Panc1 (cell line): ENCODE data around the gene VWF.

Experiments used
- POLR2AphosphoS5 ChIP-seq: IDR thresholded peaks from 2 replicates; pipeline ENCODE4 v1.6.1; 2012; ENCODE audit warnings: mild to moderate bottlenecking, low read depth, low read length, moderate library complexity
- SIN3A ChIP-seq: IDR thresholded peaks from 2 replicates; pipeline ENCODE4 v1.6.1; 2012; ENCODE audit warnings: low read depth, mild to moderate bottlenecking, low read length, moderate library complexity, borderline replicate concordance; ENCODE audit not compliant: insufficient read depth
- TF ChIP-seq, protein P1 (sequence below): fragments of 450-650 bp; IDR thresholded peaks from 2 replicates; pipeline ENCODE4 v1.5.1; 2017; ENCODE audit warnings: mild to moderate bottlenecking
- TF ChIP-seq, protein P2 (sequence below), 2 experiments: IDR thresholded peaks; 2 replicates each; pipeline ENCODE4 v1.6.1; 2011 to 2012; ENCODE audit warnings: low read depth in 2 of 2, control low read depth in 1 of 2, low read length in 1 of 2, mild to moderate bottlenecking in 1 of 2, moderate library complexity in 1 of 2; ENCODE audit not compliant: insufficient read depth in 1 of 2

DNA sequence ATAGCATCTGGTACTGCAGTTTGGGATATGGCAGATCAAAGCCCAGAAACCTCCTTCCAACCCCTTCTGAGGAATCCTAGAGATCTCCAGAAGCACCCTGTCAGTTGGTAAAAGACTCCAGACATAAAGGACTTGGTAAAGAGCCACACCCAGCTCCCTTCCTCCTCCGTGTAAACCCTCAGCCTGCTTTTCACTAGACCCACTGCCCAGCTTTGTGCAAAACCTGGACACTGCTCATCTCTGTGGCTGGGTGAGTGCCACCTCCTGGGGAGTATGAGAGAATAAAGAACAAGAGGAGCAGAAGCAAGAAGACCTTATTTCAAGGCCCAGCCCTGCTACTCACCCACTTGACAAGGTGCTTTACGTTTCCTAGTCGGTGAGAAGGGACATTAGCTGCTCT, 212.5 kb downstream of the VWF start:
- TF ChIP-seq, protein P1, sequence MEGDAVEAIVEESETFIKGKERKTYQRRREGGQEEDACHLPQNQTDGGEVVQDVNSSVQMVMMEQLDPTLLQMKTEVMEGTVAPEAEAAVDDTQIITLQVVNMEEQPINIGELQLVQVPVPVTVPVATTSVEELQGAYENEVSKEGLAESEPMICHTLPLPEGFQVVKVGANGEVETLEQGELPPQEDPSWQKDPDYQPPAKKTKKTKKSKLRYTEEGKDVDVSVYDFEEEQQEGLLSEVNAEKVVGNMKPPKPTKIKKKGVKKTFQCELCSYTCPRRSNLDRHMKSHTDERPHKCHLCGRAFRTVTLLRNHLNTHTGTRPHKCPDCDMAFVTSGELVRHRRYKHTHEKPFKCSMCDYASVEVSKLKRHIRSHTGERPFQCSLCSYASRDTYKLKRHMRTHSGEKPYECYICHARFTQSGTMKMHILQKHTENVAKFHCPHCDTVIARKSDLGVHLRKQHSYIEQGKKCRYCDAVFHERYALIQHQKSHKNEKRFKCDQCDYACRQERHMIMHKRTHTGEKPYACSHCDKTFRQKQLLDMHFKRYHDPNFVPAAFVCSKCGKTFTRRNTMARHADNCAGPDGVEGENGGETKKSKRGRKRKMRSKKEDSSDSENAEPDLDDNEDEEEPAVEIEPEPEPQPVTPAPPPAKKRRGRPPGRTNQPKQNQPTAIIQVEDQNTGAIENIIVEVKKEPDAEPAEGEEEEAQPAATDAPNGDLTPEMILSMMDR: no peak
- TF ChIP-seq, protein P2, sequence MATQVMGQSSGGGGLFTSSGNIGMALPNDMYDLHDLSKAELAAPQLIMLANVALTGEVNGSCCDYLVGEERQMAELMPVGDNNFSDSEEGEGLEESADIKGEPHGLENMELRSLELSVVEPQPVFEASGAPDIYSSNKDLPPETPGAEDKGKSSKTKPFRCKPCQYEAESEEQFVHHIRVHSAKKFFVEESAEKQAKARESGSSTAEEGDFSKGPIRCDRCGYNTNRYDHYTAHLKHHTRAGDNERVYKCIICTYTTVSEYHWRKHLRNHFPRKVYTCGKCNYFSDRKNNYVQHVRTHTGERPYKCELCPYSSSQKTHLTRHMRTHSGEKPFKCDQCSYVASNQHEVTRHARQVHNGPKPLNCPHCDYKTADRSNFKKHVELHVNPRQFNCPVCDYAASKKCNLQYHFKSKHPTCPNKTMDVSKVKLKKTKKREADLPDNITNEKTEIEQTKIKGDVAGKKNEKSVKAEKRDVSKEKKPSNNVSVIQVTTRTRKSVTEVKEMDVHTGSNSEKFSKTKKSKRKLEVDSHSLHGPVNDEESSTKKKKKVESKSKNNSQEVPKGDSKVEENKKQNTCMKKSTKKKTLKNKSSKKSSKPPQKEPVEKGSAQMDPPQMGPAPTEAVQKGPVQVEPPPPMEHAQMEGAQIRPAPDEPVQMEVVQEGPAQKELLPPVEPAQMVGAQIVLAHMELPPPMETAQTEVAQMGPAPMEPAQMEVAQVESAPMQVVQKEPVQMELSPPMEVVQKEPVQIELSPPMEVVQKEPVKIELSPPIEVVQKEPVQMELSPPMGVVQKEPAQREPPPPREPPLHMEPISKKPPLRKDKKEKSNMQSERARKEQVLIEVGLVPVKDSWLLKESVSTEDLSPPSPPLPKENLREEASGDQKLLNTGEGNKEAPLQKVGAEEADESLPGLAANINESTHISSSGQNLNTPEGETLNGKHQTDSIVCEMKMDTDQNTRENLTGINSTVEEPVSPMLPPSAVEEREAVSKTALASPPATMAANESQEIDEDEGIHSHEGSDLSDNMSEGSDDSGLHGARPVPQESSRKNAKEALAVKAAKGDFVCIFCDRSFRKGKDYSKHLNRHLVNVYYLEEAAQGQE (IDR thresholded peaks at IDR 0.05; ENCODE audit: insufficient read depth in 1 of 2, low read depth in 2 of 2, low read length in 1 of 2): no peak
- TF ChIP-seq POLR2AphosphoS5 (no peak), SIN3A (no peak)
